SU-DHL-6 (cell line): Measurements from ENCODE around the gene PI4KA.
"Not testable (repeated sequence)": the region's sequence is repeated elsewhere in the genome, so short reads cannot be mapped to it uniquely, and the experiment has no call there.

Source experiments
- EZH2phosphoT487 ChIP-seq: fragments of 200-600 bp; sonication (generic), shearing (Covaris generic); conservative IDR thresholded peaks from 2 replicates; pipeline ENCODE4 v1.6.1; 2018; ENCODE audit warnings: mild to moderate bottlenecking, antibody characterized with exemption, low read length, moderate library complexity, mixed read lengths
- TF ChIP-seq, protein P1 (sequence below): fragments of 200-600 bp; sonication (generic); IDR thresholded peaks from one replicate; pipeline ENCODE4 v1.5.1; 2017; ENCODE audit warnings: antibody characterized with exemption, mild to moderate bottlenecking, low read length, moderate library complexity; ENCODE audit not compliant: insufficient read depth, poor library complexity, severe bottlenecking

GRCh38 chr22:20701680-20702136 lies 156.9 kb downstream of the PI4KA start:
- TF ChIP-seq, protein P1, sequence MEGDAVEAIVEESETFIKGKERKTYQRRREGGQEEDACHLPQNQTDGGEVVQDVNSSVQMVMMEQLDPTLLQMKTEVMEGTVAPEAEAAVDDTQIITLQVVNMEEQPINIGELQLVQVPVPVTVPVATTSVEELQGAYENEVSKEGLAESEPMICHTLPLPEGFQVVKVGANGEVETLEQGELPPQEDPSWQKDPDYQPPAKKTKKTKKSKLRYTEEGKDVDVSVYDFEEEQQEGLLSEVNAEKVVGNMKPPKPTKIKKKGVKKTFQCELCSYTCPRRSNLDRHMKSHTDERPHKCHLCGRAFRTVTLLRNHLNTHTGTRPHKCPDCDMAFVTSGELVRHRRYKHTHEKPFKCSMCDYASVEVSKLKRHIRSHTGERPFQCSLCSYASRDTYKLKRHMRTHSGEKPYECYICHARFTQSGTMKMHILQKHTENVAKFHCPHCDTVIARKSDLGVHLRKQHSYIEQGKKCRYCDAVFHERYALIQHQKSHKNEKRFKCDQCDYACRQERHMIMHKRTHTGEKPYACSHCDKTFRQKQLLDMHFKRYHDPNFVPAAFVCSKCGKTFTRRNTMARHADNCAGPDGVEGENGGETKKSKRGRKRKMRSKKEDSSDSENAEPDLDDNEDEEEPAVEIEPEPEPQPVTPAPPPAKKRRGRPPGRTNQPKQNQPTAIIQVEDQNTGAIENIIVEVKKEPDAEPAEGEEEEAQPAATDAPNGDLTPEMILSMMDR, result not testable (repeated sequence)
- not testable (repeated sequence) for TF ChIP-seq EZH2phosphoT487
